Stimulated activated CD4-positive, alpha-beta T cell treated with anti-CD3 and anti-CD28 coated beads, Interleukin-4, amount 100 ng/mL, for 48 hours (primary cell): ENCODE data around the gene HNRNPM.

ENCODE experiments used
- DNase-seq, 2 donors: peaks; one replicate each; pipeline ENCODE4 v3.0.0-alpha.2; 2020; ENCODE audit warnings: low read depth in 2 of 2

The HNRNPM gene

DNA sequence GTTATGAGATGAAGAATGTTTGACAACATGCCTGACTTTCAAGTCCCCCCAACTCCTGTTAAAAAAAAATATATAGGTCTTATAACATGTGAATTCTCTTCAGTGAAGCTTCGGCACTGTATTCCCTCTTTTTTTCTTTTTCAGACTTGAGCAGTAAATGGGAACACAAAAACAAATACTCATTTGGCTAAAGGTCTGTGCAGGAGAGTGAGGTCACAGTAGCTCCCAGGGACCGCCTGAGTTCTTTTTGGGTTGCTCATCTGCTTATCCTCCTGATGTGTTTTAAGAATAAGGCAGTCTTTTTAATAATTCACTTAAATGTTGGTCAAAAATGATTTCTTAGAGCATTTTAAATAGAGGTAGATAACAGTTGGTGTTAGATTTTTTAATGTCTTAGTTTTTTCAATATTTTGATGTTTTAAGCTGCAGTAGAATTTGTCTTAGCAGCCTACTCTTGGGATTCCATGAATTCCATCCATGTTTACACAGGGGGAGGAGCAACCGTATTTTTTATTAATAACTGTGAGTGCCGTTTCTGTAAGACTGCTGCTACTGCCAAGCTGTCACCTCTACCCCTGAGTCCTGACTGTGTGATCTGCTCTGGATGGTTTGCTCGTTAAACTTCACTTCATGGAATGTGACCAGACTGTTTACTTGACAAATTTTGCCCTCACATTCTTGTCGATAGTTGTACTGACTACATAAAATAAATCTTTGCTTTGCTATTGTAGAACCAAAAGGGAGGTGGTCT, 14.9 kb downstream of the HNRNPM start:
- no peak for DNase-seq

DNA sequence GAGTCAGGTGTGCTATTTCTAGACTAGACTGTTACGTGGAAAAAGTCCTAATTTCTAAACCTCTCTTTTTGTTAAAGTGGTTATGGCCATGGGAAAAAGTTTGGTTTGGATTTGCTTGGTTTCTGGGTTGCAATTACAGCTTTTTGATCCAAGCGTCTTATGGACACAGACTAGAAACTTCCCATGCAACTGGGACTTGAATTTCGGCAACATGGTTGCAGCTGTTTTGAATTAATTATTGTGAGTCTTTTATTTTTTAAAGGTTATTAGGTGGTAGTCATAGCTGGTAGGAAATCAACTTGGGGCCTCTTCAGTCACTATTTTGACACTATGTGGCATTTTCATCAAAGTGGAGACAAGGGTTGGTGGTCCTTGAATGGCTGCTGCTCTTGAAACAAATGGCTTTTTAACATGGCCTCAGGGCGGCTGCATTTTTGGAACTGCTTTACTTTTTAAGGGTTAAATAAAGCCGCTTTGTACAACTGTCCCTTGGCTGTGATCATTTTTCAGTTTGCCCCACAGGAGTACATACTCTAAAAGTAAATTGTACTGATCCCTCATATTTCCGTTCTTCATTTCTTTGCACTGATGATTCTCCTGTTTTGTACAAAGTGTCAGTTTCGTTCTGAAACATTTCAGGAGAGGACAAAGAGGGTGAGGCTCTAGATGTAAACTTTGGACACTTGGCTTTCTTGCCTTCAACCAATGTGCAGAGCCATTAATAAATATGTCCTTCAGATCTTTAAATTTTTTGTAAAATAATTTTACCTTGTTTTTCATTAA, 15.9 kb downstream of the HNRNPM start:
- DNase-seq = no peak

DNA sequence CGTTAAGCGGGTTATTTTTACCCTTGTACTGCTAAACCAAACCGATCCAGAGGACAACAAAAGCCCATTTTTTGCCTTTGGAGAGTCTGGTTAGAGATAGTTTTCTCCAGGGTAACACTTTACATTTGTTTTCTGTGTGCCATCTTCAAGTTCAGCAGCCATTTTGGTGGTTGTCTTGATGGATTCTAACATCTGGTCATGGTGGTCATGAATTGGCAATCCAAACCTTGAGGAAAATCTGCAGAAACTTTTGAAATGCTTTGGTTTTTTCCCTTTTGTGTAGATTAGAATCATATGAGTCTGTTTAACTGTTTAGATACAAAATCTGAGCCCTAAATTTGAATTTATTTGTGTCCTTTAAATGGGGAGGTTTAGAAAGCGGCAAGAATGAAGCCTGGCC, 16.6 kb downstream of the HNRNPM start:
- DNase-seq = no peak

DNA sequence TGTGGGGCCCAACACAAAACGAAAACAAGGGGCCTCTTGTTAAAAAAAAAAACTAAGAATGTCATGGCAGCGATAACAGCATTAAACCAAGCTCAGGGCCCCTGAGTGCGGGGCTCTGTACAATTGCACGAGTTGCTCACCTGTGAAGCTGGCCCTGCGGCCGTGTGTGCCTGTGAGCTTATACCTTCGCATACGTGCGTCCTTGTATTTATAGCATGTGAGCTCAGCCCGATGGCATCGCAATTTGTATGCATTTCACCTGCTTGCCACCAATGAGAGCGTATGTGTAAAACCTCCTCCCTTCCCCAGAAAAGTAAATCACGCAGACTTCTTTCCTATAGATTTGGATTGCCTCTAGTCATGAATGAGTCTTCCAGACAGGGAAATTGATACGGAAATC, 17.1 kb downstream of the HNRNPM start:
- no peak for DNase-seq

DNA sequence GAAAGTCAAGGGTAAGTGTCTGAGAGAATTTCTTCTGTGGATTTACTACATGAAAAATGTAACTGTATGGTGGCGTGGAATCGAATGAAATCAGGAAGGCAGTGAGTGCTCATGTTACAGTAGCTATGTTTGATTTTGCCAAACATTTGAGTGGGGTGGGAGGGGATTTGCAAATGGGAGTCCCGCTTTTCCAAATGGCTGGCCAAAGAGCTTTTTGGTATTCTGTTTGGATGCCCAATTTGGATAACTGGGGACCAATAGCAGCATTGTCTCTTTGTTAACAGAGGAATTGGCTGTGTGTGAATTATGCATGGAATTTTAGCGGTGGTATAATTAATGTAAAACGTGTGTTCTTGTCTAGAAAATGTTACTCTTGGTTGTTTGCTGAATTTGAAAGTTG, 17.8 kb downstream of the HNRNPM start:
- no peak for DNase-seq

DNA sequence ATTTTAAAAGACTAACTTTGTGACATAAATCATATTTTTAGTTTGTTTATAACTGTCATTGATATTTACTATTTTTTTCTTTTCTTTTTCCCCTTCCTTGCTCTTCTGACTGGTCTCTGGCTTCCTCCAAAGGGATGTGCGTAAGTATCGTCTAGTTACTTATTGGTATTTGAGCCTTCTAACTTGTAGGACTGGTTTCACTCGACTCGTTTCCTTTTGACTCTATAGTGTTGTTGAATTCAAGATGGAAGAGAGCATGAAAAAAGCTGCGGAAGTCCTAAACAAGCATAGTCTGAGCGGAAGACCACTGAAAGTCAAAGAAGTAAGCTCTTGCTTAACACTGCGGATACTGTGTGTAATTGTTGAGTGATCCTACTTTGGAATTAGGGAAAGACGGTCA, 18.6 kb downstream of the HNRNPM start:
- no peak for DNase-seq

DNA sequence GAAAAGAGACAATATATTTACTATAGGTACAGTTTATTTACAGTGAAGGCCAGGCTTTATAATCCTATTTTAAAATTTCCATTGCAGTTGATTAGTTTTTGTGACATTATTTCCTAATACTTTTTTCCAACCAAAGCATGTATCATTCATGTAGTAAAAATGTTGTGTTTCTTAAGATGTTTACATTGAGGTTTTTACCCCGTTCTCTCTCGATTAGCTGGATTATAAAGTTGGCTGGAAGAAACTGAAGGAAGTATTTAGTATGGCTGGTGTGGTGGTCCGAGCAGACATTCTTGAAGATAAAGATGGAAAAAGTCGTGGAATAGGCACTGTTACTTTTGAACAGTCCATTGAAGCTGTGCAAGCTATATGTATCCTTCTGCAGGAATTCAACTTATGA, 21.2 kb downstream of the HNRNPM start:
- DNase-seq = no peak

DNA sequence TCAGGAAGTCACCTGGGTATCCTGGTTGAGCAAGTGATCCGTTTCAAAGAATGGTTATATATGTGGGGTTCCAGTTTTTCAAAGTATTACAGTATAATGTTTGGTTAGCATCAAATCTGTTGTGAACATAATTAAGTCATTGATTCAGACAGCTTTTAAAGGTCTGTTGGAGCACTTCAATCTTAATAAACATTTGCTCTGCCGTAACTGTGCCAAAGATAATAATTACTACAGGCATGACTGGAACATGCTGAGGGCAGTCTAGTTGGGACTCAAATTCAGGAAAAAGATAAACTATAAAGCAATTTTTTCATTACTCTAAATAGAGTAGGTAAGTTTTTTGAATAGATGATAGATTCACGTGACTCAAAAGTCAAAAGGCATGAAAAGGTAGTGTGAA, 23.3 kb downstream of the HNRNPM start:
- DNase-seq = no peak

DNA sequence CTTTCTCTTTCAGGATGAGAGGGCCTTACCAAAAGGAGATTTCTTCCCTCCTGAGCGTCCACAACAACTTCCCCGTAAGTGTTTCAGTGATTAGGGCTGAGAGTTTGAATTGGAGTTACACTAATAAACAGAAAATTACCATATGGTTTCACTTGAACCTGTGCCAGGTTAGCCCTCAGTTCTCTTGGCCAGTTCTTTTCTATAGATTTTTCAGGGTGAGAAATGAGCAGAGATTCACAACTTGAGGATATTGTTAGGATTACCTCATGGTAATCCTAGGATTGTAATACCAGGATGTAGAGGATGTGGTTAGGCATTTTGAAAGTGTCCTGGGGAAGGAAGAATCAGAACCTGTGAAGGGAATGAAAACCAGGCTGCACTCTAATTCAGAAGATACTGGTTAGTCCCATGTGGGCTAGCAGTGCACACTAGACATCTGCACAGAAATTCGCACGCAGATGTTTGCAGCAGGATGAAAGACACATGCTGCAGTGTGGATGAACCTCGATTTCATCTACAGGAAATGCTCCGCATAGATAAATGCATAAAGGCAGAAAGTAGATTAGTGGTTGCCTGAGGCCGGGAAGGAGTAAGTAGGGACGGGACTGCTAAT, 24.1 kb downstream of the HNRNPM start:
- DNase-seq = no peak

DNA sequence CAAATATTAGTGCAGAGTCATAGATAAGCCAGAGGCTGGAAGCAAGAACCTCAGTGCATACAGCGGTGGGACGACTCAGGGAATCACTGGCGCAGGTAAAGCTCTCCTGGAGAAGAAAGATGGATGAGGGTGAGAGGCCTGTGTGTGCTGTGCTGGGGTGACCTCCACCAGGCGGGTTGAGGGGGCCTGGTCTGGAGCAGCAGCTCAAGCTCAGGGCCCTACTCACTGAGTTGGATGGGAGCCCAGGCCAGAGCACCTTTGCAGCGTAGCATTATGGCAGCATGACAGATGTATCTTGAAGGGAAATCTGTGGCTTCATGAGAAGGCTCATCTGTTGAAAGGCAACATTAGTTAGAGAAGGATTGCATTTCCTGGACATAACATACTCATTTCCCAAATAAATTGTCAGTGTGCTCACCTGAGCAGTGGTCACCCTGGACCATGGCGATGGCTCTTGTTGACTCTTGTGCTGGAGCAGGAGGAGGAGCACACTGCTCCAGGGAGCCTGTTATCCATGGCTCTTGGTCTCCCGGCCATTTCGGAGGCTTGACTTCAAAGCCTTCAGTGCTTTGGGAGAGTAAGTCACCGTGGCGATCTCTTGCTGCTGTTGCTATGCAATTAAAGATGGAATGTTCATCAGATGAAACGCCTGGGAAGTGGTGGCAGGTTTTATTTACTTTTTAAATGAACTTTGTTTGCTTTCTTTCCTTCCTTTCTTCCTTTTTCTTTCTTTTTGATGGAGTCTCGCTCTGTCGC, 25.0 kb downstream of the HNRNPM start:
- no peak for DNase-seq

DNA sequence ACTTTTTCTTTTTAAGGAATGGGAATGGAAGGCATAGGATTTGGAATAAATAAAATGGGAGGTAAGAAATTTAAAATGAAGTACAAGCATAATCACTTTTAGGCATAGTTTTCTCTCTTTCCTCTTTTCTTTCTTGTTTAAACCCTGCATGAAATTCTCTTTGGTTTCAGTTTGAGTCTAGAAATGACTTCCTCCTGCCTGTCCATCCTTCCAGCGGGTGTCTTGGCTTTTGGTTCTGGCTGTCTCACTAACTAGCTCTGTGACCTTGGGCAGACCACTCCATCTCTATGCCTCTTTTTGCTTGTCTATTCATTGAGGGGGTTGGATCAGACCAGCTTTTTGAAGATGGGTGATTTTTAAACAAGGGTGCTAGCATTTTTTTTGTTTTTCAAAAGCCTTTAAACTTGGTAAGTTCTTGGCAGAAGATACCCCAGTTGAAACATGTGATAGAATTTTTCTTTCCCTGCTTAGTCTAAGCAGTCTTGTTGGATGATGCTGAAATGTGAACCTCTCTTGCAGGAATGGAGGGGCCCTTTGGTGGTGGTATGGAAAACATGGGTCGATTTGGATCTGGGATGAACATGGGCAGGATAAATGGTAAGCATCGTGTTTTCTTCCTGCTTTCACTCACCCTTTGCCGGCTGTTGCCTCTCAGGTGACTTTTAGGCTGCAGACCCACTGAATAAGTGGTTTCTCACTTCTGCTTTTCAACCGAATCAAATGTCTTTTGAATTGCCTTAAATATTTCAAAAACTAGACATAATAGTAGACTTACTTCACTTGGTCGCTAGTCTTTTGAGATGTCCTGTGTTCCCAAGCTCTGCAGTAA, 29.1 kb downstream of the HNRNPM start:
- no peak for DNase-seq

DNA sequence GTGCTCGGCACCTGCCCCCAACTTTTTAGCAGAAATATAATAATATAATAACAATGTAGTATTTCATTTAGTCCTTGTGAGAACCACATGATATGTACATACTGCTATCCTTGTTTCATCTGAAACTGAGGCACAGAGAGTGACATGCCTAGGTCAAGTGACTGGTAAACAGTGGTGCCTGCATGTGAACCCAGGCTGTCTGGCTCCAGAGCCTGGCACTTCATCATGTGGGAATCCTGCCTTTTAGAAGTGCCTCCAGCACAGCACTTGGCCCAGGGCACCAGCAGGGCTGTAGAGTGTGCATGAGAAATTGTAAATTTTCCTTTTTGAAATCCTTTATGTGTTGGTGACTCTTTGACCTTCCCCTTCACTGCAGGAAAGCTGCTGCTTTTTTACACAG, 30.2 kb downstream of the HNRNPM start:
- no peak for DNase-seq

DNA sequence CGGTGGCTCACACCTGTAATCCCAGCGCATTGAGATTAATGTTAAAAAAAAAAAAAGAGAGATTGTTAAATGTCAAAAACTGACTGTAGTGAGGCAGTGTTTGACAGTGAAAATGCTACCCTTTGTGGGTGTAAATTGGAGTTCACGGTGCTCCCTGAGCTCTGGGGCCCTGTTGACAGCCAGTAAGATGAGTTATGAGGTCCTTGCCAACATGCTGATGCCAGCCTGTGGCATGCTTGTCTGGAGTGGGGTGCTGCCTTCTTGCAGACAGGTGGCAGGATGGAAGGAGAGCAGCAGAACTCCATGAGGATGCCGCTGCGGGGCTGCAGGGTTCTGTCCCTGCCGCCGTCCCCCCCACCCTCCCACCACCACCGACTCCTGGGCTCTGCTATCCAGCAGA, 31.7 kb downstream of the HNRNPM start:
- DNase-seq = no peak

DNA sequence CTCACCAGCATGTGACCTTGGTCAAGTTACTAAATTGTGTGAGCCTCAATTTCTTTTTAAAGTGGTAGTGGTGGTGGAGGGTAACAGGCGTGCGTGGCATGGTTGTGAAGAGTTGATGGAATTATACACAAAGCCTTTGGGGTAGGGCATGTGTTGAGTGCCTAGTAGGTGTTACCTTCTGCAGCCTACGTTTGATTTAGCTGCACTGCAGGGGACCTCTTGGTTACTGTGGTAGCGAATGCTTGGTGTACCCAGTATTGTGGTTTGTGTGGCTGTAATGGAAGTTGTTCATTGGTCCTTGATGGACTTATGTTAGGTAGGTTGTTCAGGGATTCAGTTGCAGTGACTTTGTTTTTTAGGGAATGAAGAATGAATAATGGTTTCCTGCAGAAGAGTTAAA, 33.1 kb downstream of the HNRNPM start:
- no peak for DNase-seq

DNA sequence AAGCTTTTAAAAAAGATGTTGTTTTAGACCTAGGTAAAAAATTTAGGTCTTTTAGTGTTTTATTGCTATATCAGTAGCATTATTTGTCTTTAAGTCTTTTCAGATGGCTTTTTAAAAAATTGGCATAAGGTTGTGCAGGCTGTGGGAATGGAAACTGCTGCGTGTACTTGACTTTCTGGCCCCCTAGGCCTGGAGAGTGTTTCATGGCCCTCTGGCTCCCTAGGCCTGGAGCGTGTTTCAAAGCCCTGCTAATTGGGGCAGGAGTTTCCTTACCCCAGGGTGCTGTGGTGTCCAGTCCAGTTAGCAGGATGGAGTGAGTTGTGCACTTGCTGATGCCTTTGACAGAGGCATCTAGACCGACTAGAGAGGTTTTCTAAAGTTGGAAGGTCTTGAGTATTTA, 33.8 kb downstream of the HNRNPM start:
- no peak for DNase-seq

DNA sequence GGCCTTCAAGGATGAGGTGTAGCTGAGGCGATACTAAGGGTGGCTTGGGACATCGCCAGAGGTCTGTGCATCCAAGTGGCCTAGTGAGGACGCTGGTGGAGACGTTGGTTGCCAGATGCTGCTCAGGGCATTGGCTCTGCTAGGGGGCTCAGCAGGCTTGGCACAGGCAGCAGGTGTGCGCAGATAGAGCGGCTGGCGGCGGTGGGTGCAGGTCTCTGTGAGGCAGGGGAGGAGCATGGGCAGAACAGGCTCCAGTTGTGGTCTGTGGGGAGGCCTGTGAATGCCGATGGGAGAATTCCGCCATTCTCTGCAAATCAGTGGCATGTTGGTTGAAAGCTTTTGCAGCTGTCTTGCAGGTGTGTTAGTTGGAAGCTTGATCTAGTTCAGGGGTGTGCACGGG, 36.4 kb downstream of the HNRNPM start:
- no peak for DNase-seq

DNA sequence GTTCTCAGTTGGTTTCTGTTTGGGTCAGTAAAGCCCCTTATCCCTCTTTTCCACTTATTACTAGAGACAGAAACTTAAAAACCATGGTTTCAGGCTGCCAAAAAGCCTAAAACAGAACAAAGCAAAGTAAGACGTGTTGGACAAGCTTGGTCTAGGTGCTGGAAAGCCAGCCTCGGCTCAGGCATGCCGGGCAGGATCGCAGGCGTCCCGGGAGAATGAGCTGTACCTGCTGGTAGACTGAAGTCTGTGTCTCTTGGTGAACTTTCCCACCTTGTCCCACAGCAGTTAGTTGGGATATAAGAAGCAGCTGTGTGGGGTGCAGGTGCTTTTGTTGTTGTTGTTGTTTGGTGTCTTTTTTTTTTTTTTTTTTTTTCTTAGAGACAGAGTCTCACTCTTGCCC, 36.8 kb downstream of the HNRNPM start:
- DNase-seq = no peak

DNA sequence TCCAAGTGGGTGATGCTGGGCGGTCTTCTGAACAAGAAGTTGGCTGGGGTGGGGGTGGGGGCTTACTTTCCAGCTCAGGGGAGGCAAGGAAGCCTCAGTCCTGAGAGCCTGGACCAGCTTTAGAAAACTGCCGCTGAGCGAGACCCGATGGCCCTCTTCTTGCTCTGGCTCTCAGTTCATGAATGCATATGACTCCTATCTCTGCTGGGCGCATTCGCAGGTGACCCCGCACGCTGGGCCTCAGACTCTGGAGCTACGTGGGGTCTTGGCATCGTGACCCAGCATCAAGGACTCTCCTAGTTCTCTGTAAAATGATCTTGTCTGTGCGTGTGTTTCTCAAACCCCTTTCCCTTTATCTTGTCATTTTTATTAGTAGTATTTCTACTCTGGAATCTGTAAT, 37.9 kb downstream of the HNRNPM start:
- no peak for DNase-seq

DNA sequence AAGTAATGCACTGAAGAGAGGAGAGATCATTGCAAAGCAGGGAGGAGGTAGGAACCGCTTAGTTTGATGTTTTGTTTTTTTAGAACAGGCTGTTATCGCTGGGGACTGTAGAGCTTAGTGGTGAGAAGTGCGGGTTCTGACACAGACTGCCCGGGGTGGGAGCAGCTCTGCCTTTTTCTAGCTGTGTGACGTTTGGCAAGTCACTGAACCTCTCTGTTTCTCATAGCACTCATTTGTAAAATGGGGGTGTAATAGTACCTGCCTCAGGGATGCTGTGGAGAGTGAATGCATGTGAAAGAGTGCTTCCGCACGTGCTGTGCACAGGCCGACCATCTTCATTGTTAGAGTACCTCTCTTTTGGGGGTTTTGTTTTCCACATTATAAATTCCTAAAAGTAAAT, 38.4 kb downstream of the HNRNPM start:
- DNase-seq = no peak

DNA sequence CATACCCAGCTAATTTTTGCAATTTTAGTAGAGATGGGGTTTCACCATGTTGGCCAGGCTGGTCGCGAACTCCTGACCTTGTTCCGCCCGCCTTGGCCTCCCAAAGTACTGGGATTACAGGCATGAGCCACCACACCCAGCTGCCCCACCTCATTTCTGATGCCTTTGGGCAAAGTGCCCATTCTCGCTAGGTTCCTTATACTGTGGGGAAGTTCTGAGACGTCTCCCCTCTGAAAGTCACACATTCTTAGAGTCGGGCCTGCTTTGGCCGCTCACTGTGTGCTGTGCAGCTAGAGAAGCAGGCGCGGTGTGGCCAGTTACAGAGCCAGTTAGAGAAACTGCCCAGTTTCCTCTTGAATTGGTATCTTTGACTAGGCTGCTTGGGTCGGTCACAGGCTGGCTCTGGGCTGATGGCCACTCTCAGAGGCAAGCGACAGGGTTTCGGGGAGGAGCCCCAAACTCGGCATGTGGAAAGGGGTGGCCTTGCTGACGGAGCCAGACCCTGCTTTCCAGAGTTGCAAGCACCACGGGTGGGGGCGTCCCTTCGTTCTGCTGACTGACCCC, 39.6 kb downstream of the HNRNPM start:
- no peak for DNase-seq
